ENCODE results near the gene GLOD4.
"Not testable (repeated sequence)": the region's sequence is repeated elsewhere in the genome, so short reads cannot be mapped to it uniquely, and the experiment has no call there.

The GLOD4 gene

DNA sequence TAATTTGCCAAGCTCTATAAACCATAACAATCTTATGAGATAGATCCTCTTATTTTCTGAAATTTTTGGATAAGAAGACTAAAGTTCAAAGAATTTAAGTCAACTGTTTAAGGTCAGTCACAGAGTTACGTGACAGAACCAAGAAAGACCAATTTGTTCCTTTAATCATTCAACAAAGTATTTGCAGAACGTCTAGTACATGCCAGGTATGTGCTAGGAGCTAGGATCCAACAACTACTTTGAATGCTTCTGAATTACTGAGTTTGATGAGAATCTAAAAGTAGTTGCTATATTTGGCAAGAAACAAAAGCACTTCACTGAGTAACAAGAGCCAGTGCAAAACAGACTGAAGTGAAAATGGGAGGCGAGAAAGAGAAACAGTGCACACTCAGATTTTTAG, 15.0 kb downstream of the GLOD4 start:
- no peak for DNase-seq

DNA sequence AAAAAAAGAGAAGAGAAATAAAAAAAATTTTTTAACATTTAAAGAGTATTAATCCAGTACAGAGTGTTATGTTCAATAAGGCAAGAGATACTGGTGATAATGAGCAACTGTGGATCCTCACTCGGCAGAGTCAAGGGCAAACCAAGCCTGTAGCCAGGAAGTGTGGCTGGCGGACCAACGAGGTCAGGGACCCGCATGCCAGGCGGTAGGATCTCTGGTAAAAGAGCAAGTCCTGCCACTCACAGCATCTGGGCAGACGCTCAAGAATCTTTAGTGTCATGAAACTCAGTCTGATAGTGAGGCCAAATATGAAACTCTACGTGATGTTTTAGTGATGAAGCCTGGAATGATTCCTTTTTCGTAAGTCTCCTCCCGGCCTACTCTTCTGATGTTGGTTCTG, 21.7 kb downstream of the GLOD4 start:
- DNase-seq: no peak

DNA sequence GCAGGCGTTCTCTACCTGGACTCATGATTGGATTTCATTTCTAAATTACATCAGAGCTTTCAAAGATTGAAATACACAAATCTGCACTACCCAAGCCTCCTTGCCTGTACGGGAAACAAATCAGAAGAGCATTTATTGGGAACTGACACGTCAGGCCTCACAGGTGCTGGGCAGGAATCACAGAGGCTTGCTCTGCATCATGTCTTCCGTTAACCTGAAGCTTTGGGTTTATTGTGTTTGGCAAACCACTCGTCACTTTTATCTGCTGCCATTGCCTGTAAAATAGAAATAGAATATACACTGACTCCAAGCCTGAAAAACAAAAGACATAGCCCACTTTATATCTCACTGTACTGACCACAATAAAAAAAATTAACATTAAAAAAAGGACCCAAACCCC, 22.1 kb downstream of the GLOD4 start:
- no peak for DNase-seq

DNA sequence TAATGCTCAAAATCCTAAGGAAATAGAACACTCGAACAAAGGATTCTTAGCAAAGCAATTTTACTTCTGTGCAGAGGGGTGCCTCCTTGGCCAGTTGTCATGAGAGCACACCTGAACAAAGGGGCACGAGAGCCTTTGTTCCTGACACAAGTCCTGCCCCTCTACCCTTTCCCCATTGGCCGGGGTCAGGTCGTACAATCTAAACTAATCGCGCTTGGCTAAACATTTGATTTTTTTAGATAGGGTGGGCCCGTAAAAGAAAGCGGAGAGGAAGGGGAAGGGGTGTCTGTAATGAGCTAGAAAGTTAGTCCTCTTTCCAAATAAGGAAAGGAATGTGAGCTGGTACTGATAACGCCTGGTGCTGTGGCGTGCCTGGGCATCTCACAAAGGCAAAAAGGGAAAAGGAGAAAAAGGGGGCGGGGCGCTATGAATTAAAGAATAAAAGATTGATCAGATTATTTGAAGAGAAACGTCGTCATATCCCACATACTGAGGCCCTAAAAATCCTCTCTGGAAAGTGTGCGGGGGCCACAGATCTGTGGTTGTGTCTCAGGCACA, 26.0 kb downstream of the GLOD4 start:
- not testable (repeated sequence) for DNase-seq

DNA sequence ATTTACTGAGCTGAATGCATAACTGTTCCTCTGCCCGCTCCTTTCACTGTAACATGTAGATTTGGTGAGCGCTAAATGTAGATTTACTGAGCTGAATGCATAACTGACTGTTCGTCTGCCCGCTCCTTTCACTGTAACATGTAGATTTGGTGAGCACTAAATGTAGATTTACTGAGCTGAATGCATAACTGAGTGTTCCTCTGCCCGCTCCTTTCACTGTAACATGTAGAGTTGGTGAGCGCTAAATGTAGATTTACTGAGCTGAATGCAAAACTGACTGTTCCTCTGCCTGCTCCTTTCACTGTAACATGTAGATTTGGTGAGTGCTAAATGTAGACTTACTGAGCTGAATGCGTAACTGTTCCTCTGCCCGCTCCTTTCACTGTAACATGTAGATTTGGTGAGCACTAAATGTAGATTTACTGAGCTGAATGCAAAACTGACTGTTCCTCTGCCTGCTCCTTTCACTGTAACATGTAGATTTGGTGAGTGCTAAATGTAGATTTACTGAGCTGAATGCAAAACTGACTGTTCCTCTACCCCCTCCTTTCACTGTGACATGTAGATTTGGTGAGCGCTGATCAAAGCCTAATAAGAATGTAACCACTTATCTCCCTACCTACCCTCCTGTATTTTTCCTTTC, 26.6 kb downstream of the GLOD4 start:
- not testable (repeated sequence) for DNase-seq

DNA sequence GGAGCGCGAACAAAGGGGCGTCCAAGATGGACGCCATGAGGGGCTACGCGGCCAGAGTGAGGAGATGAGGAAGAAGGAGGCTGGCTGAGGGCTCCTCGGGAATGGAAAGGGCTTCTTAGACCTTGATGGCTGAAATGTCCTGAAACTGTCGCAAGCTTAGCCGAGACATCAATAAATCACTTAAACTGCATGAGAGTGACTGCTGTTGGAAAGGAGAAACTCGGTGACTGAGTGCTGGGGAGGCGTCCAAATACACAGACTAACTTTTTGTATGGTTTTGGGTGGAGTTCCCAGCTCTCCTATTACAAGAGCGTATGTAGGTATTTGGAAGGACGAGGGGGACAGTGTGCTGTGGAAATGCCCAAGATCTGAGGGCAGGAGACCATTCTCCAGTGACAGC, 28.7 kb downstream of the GLOD4 start:
- DNase-seq: no peak

DNA sequence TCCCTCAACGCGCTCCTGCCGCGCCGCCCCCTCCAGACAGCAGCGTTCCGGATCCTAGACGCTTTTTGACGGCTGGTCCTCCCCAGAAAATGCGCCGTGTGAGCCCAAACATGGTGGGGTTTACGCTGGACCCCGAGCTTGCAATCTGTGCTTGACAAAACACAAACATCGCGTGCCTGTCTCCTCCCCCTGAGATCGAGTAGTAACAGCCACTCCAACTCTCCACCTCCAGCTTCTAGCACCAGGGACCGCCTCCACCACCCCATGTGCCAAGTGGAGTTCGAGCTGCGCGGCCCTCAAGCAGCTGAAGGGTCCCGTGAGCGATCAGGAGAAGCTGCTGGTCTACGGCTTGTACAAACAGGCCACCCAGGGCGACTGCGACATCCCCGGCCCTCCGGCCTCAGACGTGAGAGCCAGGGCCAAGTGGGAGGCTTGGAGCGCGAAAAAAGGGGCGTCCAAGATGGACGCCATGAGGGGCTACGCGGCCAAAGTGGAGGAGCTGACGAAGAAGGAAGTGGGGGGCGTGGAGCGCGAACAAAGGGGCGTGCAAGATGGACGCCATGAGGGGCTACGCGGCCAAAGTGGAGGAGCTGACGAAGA, 29.4 kb downstream of the GLOD4 start:
- DNase-seq: peak; percentile 31

DNA sequence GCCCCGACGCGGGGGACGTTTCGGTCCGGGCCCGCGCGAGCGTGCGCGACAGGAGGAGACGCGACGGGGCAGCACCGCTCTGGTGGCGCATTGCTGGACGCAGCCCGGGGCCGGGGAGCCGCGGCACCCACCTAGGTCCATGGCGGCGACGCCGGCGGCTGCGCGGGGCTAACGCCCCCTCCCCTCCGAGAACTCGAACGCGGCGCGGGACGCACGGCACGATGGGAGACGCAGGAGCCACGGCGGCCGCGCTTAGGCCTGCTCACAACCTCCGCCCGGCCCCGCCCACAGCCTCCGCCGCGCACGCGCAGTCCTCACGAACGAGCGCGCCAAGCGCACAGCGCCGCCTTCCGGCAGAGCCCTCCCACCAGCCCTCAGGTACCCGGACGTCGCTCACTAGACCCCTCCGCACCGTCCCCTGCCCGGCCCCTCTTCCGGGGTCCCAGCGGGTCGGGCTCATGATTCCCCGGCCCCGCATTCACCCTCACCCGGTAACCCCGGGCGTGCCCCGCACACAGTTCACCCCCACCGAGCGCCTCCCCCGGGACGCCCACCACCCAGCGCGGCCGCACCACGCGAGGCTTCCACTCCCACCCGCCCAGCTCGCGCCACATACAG, 30.0 kb downstream of the GLOD4 start, which contains the start of gene GEMIN4:
Gene GEMIN4 (minus strand): TSS at position 263 of the 618 bp plus-strand sequence. CDS start 122 bp downstream, at position 141.
- peak; percentile 60 for DNase-seq

DNA sequence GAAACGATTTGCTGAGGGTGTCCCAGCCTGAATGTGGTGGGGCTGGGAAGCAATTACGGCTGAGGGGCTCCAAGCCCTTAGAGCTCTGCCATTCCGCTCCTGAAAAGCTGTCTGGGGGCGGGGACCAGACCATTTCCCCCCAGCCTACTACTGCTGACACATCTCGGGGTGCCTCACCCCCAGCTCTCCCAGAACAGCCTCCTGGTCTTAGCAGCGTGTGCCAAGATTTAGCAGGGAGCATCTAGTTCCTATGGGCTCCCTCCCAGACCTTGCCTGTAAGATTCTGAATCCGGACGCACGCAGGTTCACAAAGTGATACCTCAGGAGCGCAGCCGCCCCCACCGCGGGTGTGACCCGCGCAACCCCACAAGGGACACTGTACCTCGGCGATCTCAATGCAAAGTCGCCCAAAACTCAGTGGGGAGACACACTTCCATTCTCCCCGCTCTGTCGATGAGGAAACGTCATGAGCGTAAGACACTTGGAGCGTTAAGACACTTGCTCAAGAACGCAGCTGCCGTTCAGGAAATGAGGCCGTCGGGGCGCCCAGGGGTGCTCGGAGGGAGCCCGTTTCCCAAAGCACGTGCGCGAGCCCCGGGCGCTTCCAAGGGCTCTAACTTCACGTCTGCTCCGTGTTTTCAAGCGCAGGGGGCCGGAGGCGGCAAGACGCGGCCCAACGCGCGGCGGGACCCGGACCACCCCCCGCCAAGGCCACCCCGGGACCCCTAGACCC, 30.6 kb downstream of the GLOD4 start:
- no peak for DNase-seq

DNA sequence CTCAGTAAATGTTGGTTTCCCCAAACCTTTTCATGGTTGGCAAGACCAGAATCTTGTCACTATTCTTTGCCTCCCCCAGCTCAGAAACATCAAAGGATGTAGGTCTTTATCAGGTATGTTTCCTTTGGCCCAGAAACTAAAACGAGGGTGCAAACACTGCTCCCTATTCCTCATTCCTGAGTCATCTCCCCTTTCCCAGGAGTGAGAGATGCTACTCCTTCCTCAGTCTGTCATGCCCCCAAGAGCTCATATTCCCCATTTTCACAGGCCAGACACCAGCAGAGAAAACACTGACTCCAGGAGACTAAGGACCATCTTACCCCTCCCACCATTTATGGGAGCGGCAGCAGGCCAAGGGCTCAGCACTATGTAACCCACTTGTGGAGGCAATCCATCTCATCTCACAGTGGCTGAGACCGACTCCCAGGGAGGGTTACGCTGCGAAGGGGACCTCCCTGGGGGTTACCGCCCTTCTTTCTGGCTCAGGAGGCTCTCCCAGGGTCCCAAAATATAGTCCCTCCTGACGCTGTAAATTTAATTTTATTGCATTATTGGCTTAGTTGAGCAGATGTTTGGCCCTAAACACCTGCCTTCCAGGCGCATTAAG, 31.5 kb downstream of the GLOD4 start:
- DNase-seq: no peak

DNA sequence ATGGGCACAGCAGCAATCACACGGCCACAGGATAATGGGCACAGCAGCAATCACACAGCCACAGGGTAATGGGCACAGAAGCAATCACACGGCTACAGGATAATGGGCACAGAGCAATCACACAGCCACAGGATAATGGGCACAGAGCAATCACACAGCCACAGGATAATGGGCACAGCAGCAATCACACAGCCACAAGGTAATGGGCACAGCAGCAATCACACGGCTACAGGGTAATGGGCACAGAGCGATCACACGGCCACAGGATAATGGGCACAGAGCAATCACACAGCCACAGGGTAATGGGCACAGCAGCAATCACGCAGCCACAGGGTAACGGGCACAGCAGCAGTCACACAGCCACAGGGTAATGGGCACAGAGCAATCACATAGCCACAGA, 32.7 kb downstream of the GLOD4 start:
- DNase-seq: not testable (repeated sequence)

DNA sequence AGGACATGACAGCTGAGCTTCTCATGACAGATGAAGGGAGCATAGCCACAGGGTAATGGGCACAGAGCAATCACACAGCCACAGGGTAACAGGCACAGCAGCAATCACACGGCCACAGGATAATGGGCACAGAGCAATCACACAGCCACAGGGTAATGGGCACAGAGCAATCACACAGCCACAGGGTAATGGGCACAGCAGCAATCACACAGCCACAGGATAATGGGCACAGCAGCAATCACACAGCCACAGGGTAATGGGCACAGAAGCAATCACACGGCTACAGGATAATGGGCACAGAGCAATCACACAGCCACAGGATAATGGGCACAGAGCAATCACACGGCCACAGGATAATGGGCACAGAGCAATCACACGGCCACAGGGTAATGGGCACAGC, 33.5 kb downstream of the GLOD4 start:
- not testable (repeated sequence) for DNase-seq

DNA sequence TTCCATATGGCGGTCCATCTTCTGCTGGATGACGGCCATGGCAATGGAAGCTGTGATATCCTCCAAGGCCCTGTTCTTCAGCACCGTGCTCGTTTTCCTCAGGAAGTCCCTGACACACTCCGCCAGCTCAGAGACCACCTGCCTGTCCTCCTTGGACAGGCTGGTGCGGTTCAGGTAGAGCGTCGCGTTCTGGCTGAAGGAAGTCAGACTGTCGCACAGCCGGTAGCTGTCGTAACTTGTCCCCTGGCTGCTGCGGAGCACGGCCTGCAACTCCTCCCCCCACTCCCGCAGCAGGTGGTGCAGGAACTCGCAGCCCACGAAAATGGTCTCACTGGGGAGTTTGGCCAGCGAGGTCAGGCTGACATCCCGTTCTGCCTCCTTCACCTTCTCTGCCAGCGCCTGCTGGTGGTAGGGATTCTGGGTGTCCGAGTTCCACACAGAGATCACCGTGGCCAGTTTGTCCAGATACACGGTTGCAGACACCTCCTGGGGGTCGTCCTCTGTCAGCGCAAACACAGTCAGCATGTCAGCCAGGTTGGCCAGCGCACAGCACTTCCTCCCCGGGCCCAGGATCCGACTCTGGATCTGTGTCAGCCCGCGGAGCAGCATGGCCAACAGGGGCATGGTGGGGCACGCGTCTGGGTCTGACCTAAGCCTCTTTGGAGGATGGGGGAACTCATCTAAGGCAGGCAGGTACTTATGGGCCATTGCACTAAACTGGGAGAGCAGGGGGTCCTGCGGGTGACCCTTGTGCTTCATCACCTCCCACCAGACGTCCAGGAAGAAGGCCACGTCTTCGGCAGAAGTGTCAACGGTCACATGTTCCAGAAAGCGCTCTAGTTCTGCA, 35.1 kb downstream of the GLOD4 start:
- no peak for DNase-seq

DNA sequence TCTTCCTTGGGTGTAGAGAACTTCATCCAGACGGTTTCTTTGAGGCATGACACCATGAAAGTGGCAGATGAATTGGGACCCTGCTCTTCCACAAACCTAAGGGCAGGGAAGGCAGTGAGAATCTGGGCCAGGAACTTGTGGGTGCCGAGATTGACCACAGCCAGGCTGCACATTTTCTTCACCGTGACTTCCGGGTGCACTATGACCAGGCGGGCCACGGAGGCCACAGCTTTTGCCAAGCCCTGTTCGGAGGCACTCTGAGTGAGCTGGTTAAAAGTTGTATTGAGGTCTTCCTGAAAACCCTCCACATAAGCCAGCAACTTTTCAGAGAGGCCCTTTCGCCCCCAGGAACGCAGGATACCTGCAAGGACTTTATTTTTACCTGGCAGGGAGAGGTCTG, 35.9 kb downstream of the GLOD4 start:
- DNase-seq: no peak

DNA sequence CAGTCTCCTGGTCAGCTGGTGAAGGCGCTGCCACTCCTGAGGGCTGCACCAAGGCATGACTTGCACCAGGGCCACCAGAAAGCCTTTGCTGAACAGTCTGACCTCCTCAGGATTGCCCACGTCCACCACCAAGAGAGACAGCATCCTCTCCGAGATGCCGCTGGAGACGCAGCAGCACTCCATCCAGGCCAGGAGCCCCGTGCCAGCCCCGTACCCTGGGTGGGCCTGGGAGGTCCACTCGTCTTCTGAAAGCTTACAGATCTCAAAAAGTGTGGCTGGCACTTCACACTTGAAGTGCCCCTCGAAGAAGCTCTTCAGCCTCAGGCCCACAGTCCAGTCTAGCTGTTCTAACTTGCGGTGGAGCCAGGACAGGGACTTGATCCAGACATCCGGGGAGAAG, 36.7 kb downstream of the GLOD4 start:
- DNase-seq: no peak

DNA sequence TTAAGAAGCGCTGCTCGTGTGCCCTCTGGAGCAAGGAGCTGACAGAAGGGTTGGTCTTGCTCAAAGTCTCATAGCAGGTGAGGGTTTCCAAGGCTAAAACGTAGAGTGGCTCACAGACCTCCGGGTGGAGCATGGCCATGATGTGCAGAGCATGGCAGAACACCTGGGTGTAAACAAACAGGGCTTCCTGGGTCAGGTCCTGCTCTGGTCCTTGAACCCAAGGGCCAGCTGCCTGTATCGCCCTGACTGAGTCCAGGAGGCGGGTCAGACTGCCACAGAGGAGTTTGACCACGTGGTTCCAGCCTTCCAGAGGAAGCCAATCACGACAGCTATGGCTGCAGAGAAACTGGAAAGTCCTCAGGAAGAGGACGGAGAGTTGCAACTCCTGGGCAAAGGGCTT, 37.1 kb downstream of the GLOD4 start:
- no peak for DNase-seq

DNA sequence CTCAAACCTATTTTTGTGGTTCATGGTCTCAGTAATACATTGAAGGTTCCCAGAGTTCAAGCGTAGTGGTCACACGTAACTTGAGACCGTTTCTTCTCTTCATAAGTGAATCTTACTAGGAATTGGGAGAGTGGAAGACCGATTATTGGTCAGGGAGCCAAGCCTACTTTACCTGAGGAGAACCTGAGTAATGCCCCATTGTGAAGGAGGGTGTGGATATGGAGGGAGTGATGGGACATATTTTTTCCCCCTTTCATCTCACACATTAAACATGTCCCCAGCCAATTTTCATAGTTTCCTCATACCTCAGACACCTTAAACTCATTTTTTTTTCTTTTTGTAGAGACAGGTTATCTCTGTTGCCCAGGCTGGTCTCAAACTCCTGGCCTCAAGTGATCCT, 38.9 kb downstream of the GLOD4 start:
- no peak for DNase-seq

DNA sequence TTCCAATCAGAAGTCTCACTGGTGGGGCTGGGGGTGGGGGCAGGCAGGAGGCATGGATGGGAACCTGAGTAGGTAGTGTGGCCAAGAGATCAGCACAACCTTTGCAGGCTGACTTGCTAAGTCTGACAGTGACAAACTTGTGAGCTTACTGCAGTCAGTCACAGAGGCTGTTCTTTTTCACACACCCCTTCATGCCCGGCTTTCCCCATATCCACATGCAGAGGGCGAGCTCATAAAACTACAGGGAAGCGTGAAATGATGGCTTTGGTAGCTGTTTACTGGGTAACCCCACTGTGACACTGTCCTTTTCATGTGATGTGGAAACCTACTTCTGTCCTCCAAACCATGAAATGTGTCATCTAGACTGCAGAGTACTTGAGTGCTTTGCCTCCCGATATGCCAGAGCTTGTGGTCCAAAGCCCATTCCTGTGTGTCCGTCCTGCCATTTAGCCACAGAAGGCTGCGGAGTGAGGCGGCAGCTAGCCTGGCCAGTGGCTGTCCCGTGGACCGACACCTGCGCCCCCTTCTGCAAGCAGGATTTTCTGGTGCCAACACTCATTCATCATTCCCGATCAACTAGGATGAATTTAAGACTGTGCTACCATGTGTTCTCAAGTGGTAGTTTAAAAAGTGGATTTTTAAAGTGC, 39.8 kb downstream of the GLOD4 start:
- no peak for DNase-seq

DNA sequence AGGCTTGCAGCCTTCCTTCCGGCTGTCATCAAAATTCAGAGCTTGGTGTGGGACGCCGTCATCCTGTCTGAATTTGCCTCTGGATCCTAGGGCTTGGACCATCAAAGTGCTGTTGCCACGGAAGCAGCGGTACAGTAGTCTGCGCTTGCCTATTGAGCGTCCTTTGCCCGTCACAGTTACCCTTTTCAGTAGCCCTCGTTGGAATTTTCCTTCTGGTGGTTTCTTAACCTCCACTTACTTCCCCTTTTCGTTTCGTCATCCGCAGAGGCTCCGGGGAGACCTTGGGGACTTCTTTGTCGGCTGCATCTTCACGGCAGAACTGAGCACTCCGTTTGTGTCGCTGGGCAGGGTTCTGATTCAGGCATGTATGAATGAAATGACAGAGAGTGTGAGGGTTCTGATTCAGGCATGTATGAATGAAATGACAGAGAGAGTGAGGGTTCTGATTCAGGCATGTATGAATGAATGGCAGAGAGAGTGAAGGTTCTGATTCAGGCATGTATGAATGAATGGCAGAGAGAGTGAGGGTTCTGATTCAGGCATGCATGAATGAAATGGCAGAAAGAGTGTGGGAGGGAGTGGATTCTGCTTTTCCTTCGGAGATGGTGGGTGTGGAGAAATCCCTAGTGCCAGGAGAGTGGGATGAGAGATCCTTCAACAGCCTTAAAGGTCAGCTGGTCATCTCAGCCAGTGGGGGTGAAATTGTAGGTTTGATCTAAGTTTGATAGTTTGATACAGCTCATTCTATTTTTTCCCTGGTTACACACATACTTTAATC, 41.7 kb downstream of the GLOD4 start:
- no peak for DNase-seq

DNA sequence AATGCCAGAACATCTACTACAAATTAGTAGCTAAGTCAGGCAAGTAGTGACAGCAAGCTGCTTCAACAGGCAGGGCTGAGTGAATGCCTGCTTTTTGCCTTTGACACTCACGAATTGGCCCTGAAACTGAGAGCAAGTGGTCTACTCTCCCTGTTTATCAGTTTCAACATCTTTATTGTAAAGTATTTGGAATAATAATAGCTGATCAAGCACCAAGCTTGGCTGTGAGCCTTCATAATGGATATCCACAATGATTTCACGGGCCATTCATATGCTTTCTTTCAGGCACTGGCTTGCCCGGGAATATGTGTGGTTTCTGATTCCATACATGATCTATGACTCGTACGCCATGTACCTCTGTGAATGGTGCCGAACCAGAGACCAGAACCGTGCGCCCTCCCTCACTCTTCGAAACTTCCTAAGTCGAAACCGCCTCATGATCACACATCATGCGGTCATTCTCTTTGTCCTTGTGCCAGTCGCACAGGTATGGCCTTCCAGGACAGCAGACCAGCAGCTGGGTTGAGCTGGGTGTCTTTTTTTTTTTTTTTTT, 44.4 kb downstream of the GLOD4 start:
- no peak for DNase-seq

Data from NCI-H2029 (cell line).